ENCODE data around the gene GOLM1. TPM values are rescaled to one million over a fixed set of nuclear protein-coding genes. Genes with fewer than 3 reads are reported as not detected.

GOLM1 gene
- total RNA-seq, 4 donors from 2014 or later: 2.9 to 8.6 (median 7.6) TPM

DNA sequence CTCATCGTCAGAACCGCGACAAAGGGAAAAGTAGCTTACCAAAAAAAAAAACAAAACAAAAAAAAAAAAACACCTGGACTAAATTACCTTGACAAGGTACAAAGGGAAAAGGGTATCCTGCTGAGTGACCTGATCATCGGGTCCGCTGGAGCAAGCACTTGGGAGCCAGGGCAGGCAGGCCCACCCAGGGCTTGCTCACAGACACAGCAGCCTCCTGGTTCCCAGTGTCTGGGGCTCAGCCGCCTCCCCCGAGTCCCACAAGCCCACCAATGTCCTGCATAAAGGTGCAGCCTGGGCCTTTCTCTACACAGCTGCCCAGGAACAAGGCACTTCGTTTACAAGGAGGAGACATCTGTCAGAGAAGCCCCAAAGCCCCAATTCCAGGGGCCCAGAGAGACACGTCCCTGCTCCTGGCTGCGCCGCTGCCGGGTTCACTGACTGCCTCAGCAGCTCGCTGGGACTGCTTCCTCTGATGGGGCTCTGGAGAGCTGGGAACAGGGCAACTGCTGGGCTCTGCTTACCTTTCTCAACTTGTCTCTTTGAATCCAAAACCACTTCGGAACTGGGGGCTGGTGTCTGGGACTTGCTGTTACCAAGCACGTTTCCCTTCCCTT lies 63.4 kb downstream of the GOLM1 start:
- no peak overlapping the region for H3K27ac ChIP-seq (replicated peaks in 1 of 4)
- DNase-seq (ENCODE audit: extremely low spot score): peak; percentile 21
- H3K4me3 ChIP-seq: no peak overlapping the region
- no peak for TF ChIP-seq POLR2AphosphoS5 (IDR thresholded peaks at IDR 0.05)
- H3K36me3 ChIP-seq: peaks cover 0 to 17% (median 5%) of the 10 kb centered on the region in 4 donors
- intact Hi-C loops (cut with DNase I): no loop called here
- peaks cover 0 to under 1% (median under 1%) of the 10 kb centered on the region in 4 donors for H3K4me1 ChIP-seq
- H3K27me3 ChIP-seq: no peaks in the 10 kb centered on the region
- H3K9me3 ChIP-seq: no peaks in the 10 kb centered on the region
- 92% methylated on average over 9 of the region's 15 CpGs for WGBS

DNA sequence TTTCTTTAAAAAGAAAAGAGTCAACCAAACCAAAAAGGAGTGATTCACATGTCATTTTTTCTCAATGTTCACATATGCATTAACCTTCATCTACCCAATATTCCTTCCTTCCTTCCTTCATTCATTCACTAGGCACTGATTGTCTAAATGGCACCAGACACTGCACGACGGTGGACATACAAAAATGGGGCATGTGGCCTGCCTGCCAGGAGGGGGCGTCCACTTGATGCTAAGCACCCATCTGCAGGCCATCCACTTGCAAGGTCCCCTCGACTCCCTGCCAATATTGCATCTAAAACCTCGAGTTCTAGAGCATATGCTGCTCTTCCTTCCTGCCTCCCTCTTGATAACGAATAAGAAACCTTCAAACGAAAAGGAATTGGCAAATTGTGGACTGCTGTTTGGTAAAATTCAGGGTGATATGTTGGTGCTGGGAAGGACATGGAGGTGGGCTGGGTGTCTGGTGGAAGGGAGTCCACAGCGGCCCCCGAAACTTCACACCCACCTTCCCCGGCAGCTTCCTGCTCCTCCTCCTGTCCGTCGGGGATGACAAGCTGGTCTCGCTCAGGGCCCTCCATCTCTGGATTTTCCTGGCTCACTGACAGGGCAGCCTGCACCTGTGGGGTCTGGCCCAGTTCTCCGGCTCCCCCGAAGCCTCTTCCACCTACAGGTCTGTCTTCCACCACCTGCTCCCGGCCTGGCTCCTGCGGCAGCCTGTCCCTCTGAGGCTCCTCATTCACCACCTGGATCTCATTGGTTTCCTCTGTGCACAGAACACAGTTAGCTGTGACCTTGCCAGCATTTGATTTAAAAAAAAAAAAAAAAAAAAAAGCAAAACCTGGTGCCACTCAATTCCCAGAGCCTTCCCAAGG lies 64.3 kb downstream of the GOLM1 start:
- no peaks in the 10 kb centered on the region for H3K27me3 ChIP-seq
- DNase-seq (ENCODE audit: extremely low spot score): peak; percentile 68
- WGBS: 73% methylated on average over 17 of the region's 17 CpGs
- H3K27ac ChIP-seq (replicated peaks in 1 of 4): no peak overlapping the region
- intact Hi-C loops (cut with DNase I): no loop called here
- no peak for TF ChIP-seq EP300 (IDR thresholded peaks at IDR 0.05)
- TF ChIP-seq POLR2AphosphoS5 (IDR thresholded peaks at IDR 0.05): no peak
- peak in 2 of 3 experiments; percentile 11 to 21 for TF ChIP-seq CTCF (IDR thresholded peaks at IDR 0.05)
- no peak overlapping the region for H3K4me3 ChIP-seq
- H3K36me3 ChIP-seq: peaks cover 0 to 17% (median 5%) of the 10 kb centered on the region in 4 donors
- no peaks in the 10 kb centered on the region for H3K4me1 ChIP-seq
- H3K9me3 ChIP-seq: no peaks in the 10 kb centered on the region

DNA sequence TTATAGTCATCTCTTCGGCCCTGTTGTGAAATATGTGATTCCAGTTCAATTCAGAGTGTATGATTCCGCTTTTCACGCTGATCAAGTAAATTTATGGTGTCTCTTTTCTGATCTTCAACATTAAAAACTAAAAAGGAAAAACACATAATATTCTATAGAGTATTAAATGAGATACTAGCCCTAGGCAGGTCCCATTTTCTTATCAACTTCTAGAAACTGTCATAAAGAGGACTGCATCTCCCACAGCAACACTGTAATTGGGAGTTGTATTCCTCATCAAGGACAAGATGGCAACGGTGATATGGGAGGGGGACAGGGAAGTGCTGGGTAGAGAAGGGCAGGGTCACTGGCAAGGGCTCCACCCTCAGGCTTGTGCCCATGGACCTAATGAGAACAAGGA lies 71.6 kb downstream of the GOLM1 start:
- Histone ChIP-seq H3K9me3 (no peaks in the 10 kb centered on the region), H3K4me1 (peaks cover 0 to 5% (median 0%) of the 10 kb centered on the region in 4 donors), H3K36me3 (peaks cover 13 to 67% (median 39%) of the 10 kb centered on the region in 4 donors), H3K27me3 (no peaks in the 10 kb centered on the region), H3K4me3 (no peak overlapping the region), H3K27ac (replicated peaks in 1 of 4) (no peak overlapping the region)
- TF ChIP-seq POLR2AphosphoS5 (IDR thresholded peaks at IDR 0.05) (no peak), POLR2A (IDR thresholded peaks at IDR 0.05; ENCODE audit: low read depth) (no peak), CTCF (IDR thresholded peaks at IDR 0.05) (no peak), EP300 (IDR thresholded peaks at IDR 0.05) (no peak)
- intact Hi-C loops (cut with DNase I): no loop called here
- no peak for DNase-seq (ENCODE audit: extremely low spot score)
- 98% methylated on average over 4 of the region's 4 CpGs for WGBS

DNA sequence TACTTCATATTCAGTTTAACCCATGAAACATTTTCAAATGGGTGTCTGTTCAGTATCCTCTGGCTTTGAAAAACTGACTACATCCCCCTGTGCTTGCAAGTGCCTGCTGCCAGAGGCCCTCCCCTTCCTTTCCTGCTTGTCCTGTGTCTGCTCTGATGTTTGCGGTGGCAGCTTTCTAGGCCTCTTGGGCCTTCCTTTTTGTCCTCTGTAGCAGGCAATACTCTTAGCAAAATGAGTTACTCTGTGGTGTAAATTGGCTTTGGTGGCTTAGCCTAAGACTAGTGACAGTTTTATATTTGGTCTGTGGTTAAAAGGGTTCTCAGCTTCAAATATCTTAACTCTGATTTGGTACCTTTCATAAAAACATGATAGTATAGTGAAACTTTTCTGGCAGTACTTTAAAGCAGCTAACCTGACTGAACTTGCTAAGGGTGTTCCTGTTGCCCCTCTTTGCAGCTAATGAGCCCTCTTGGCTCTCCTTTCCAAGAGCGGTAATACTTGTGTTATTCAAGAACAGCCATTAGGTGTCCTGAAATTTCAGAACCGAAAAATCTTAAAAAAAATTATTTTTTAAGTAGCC lies 76.6 kb downstream of the GOLM1 start:
- peaks cover 22 to 94% (median 59%) of the 10 kb centered on the region in 4 donors for H3K36me3 ChIP-seq
- H3K9me3 ChIP-seq: no peaks in the 10 kb centered on the region
- H3K4me3 ChIP-seq: no peak overlapping the region
- H3K27me3 ChIP-seq: no peaks in the 10 kb centered on the region
- 69% methylated on average over 3 of the region's 3 CpGs for WGBS
- H3K27ac ChIP-seq (replicated peaks in 1 of 4): no peak overlapping the region
- H3K4me1 ChIP-seq: peaks cover 0 to 5% (median 0%) of the 10 kb centered on the region in 4 donors
- no peak for DNase-seq (ENCODE audit: extremely low spot score)
- TF ChIP-seq POLR2A (IDR thresholded peaks at IDR 0.05; ENCODE audit: low read depth): no peak
- TF ChIP-seq POLR2AphosphoS5 (IDR thresholded peaks at IDR 0.05): no peak
- TF ChIP-seq CTCF (IDR thresholded peaks at IDR 0.05): no peak
- no peak for TF ChIP-seq EP300 (IDR thresholded peaks at IDR 0.05)
- intact Hi-C loops (cut with DNase I): no loop called here

- H3K4me1 ChIP-seq: peaks cover 0 to 5% (median 0%) of the 10 kb centered on the region in 4 donors
- TF ChIP-seq POLR2A (IDR thresholded peaks at IDR 0.05; ENCODE audit: low read depth) (no peak), EP300 (IDR thresholded peaks at IDR 0.05) (no peak), POLR2AphosphoS5 (IDR thresholded peaks at IDR 0.05) (no peak), CTCF (IDR thresholded peaks at IDR 0.05) (no peak)
- H3K27me3 ChIP-seq: no peaks in the 10 kb centered on the region
- H3K4me3 ChIP-seq: no peak overlapping the region
- WGBS: 88% methylated on average over 6 of the region's 6 CpGs
- H3K36me3 ChIP-seq: peaks cover 17 to 93% (median 60%) of the 10 kb centered on the region in 4 donors
- no peaks in the 10 kb centered on the region for H3K9me3 ChIP-seq
- intact Hi-C loops (cut with DNase I): no loop called here
- no peak for DNase-seq (ENCODE audit: extremely low spot score)
- H3K27ac ChIP-seq (replicated peaks in 1 of 4): no peak overlapping the region
These were observed 78.2 kb downstream of the GOLM1 start for GRCh38 chr9:86021166-86021565.
